ENCODE data around the gene OR2L5.

OR2L5 gene

DNA sequence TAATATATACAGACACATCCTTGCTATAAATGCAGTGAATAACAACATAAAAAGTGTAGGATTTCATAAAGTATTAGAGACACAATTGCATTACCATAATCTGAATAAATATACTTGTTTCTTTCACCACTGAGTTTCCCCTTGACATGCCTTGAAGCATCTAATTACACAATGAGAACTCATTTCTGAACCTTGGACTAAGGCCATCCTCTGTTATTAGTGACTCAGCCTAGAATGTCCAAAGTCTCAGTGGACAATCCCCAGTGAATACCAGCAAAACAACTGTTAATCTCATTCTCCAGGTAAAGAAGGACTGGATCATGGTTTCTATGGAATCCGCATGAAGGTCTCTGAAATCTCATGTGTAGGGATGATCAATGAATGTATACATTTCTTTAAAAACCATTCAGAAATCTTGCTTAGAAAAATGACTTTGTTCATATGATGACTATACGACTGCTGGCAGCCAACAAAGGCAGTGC is at the start of gene OR2L5:
OR2L5 (plus strand) TSS at position 432 of the 482 bp plus-strand sequence. CDS start 8,288 bp downstream, outside the sequence.
- no peak for DNase-seq

DNA sequence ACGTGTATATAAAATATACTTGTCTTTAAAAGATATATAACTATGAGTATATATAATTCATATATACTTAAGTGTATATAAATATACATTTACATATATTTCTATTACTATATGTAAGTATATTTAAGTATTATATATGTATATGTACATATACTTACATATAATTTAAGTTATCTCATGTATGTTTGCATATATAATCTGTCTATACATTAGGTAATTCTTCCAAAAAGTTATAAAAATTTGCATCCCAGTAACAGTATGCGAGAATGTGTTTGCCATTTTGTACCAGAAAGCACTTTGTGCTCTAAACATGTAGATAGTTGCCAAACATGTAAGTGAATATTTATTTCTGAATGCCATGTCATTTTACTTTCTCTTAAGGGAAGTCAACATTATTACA is 48.5 kb upstream of the OR2L5 start, which contains the start of gene OR2AK2:
OR2AK2 (plus strand) TSS at position 301 of the 400 bp plus-strand sequence. CDS start 144 bp downstream, outside the sequence.
- DNase-seq, result no peak

GRCh38 chr1:247966532-247967204 is 46.8 kb upstream of the OR2L5 start:
- DNase-seq, result no peak

- DNase-seq, result no peak
Measured at GRCh38 chr1:247992986-247993385, 20.5 kb upstream of the OR2L5 start.

- no peak for DNase-seq
Measured at GRCh38 chr1:247998811-247999210, 14.6 kb upstream of the OR2L5 start.

GRCh38 chr1:248000169-248000568 is 13.3 kb upstream of the OR2L5 start:
- no peak for DNase-seq

DNA sequence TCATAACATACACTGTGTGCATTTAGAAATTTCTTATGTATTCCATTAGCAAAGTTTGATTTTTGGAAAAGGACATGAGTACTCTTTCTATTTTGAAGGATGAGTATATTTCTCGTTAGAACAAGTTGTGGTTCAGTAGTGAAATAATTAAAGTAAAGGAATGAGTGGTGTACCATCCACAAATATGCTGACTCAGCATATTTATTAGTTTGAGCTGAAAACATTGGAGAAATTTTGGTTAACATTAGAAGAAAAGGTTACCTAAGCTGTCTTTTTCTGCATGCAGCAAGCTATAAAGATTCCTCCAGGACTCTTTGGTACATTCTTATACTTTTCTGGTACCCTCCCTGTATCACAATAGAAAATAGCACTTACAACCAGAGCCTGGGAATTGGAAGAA is 5.7 kb upstream of the OR2L5 start:
- DNase-seq, result no peak

GRCh38 chr1:248009681-248010080 is 3.8 kb upstream of the OR2L5 start:
- no peak for DNase-seq

DNA sequence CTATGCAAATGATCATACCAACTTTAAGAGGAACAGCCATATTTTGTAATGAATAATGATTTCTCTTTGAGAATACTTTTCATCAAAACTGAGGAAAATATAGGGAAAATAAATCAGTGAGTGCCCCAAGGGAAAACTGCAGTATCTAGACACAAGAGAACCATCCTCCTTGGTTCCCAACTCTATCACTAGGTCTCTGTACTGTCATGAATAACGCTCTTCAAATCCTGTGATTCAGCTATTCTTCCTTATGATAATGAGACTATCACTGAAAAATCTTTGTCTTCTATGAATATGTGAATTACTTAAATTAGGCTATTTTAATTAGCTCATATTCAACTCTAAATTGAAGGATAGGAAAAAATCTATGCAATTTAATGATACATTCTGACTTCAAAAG is 2.3 kb downstream of the OR2L5 start:
- DNase-seq, result no peak

DNA sequence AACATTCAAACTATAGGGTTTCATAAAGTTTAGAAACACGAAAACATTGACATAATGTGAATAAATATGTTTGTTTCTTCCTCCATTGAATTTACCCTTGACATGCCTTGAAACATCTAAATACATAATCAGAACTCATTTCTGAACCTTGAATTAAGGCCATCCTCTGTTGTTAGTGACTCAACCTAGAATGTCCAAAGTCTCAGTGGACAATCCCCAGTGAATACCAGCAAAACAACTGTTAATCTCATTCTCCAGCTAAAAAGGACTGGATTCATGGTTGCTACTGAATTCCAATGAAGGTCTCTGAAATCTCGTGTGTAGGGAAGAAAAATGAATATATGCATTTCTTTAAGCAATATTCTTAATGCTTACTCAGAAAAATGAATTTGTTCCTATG is 16.3 kb downstream of the OR2L5 start, which contains the start of gene OR2L2:
OR2L2 (plus strand) TSS at position 301 of the 400 bp plus-strand sequence. CDS start 8,198 bp downstream, outside the sequence.
- no peak for DNase-seq

GRCh38 chr1:248045209-248045608 is 31.7 kb downstream of the OR2L5 start:
- DNase-seq, result no peak

GRCh38 chr1:248046536-248046935 is 33.1 kb downstream of the OR2L5 start, which contains the start of gene OR2L3:
Gene OR2L3 (plus strand): TSS chr1:248046836. CDS start chr1:248060682, 13,846 bp downstream.
- DNase-seq, result no peak

- DNase-seq, result no peak
Measured at GRCh38 chr1:248047008-248047407, 33.5 kb downstream of the OR2L5 start.

- DNase-seq, result no peak
Measured at GRCh38 chr1:248054671-248055070, 41.2 kb downstream of the OR2L5 start.

GRCh38 chr1:248055261-248055660 is 41.8 kb downstream of the OR2L5 start:
- DNase-seq, result no peak

DNA sequence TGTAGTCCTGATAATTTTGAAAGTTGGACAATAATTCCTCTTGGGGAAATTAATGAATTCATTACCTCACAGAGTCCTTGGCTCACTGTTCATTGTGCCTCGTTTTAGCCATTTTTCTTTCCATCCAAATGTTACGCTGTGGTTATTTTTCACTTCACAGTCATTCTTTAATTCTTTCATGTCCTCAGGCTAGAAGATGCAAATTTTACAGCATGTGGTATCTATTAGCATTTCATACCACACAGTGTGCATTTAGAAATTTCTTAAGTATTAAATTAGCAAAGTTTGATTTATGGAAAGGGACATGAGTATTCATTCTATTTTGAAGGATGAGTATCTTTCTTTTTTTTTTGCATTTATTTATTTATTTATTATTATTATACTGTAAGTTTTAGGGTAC is 51.6 kb downstream of the OR2L5 start:
- DNase-seq, result no peak

DNA sequence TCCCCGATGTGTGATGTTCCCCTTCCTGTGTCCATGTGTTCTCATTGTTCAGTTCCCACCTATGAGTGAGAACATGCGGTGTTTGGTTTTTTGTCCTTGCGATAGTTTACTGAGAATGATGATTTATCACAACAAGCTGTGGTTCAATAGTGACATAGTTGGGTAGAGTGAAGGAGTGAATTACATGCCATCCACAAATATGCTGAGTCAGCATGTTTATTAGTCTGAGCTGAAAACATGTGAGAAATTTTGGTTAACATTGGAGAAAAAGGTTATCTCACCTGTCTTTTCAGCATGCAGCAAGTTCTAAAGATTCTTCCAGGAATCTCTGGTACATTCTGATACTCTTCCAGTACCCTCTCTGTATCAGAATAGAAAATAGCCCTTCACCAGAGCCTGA is 52.1 kb downstream of the OR2L5 start:
- no peak for DNase-seq

Measured in cerebellar nuclear complex (tissue), 1 donor.